Epidermal melanocyte (primary cell): ENCODE data around the gene FOSL2.

Experiments
- DNase-seq: peaks from one replicate; pipeline ENCODE4 v3.0.0; 2011; ENCODE audit warnings: low spot score; ENCODE audit not compliant: insufficient read length

Gene FOSL2

DNA sequence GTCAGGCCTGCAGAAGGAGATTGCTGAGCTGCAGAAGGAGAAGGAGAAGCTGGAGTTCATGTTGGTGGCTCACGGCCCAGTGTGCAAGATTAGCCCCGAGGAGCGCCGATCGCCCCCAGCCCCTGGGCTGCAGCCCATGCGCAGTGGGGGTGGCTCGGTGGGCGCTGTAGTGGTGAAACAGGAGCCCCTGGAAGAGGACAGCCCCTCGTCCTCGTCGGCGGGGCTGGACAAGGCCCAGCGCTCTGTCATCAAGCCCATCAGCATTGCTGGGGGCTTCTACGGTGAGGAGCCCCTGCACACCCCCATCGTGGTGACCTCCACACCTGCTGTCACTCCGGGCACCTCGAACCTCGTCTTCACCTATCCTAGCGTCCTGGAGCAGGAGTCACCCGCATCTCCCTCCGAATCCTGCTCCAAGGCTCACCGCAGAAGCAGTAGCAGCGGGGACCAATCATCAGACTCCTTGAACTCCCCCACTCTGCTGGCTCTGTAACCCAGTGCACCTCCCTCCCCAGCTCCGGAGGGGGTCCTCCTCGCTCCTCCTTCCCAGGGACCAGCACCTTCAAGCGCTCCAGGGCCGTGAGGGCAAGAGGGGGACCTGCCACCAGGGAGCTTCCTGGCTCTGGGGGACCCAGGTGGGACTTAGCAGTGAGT, 19.4 kb downstream of the FOSL2 start:
- no peak for DNase-seq

DNA sequence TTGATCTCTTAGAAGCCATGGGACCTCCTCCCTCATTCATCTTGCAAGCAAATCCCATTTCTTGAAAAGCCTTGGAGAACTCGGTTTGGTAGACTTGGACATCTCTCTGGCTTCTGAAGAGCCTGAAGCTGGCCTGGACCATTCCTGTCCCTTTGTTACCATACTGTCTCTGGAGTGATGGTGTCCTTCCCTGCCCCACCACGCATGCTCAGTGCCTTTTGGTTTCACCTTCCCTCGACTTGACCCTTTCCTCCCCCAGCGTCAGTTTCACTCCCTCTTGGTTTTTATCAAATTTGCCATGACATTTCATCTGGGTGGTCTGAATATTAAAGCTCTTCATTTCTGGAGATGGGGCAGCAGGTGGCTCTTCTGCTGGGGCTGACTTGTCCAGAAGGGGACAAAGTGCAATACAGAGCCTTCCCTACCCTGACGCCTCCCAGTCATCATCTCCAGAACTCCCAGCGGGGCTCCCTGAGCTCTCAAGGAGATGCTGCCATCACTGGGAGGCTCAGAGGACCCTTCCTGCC, 20.0 kb downstream of the FOSL2 start:
- DNase-seq = no peak

DNA sequence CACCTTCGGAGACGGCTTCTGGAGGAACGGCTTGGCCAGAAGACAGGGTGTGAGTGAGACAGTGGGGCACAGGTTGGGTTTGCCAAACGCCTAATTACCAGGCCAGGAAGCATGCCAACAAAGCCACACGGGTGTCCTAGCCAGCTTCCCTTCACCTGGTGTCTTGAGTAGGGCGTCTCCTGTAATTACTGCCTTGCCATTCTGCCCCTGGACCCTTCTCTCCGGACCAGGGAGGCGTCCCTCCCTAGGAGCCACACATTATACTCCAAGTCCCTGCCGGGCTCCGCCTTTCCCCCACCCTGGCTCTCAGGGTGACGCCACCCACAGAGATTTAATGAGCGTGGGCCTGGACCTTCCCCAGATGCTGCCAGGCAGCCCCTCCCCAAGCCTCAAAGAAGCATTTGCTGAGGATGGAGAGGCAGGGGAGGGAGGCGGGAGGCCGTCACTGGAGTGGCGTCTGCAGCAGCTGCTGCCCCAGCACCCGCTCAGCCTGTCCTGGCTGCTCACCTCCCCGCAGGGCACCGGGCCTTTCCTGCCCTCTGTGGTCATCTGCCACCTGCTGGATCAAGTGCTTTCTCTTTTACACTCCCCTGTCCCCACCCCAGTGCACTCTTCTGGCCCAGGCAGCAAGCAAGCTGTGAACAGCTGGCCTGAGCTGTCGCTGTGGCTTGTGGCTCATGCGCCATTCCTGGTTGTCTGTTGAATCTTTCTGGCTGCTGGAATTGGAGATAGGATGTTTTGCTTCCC, 20.7 kb downstream of the FOSL2 start:
- DNase-seq = no peak

DNA sequence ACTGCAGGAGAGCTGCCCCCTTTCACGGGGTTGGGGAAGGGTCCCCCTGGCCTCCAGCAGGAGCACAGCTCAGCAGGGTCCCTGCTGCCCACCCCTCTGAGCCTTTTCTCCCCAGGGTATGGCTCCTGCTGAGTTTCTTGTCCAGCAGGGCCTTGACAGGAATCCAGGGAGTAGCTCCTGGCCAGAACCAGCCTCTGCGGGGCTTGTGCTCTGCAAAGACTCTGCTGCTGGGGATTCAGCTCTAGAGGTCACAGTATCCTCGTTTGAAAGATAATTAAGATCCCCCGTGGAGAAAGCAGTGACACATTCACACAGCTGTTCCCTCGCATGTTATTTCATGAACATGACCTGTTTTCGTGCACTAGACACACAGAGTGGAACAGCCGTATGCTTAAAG, 21.2 kb downstream of the FOSL2 start:
- no peak for DNase-seq

DNA sequence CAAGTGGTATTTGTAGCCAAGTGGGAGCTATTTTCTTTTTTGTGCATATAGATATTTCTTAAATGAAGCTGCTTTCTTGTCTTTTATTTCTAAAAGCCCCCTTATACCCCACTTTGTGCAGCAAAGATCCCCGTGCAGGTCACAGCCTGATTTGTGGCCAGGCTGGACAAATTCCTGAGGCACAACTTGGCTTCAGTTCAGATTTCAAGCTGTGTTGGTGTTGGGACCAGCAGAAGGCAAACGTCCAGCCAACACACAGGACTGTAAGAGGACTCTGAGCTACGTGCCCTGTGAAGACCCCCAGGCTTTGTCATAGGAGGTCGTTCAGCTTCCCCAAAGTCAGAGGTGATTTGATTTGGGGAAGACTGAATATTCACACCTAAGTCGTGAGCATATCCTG, 21.9 kb downstream of the FOSL2 start:
- DNase-seq = no peak

DNA sequence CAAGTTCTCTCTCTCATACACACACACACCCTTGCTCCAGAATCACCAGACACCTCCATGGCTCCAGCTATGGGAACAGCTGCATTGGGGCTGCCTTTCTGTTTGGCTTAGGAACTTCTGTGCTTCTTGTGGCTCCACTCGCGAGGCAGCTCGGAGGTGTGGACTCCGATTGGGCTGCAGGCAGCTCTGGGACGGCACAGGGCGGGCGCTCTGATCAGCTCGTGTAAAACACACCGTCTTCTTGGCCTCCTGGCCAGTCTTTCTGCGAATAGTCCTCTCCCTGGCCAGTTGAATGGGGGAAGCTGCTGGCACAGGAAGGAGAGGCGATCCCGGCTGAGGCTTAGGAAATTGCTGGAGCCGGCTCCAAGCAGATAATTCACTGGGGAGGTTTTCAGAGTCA, 22.4 kb downstream of the FOSL2 start:
- no peak for DNase-seq

DNA sequence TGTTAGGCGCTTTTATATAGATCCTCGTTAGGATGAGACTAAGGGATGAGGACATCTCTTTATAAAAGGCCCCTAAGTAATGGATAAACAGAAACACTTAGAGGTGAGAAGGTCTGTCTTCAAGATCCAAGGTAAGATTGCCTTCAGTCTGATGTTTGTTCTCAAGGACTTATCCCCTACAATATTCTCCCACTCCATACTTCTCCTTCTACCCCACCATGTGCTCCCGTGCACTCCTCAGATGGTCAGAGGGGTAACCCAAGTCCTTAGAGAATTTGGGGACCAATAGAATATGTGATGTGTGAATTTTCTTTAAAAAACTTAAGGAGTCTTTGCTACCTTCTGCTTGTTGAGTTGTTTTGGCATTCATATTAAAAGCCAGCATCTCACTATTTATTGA, 23.1 kb downstream of the FOSL2 start:
- no peak for DNase-seq

DNA sequence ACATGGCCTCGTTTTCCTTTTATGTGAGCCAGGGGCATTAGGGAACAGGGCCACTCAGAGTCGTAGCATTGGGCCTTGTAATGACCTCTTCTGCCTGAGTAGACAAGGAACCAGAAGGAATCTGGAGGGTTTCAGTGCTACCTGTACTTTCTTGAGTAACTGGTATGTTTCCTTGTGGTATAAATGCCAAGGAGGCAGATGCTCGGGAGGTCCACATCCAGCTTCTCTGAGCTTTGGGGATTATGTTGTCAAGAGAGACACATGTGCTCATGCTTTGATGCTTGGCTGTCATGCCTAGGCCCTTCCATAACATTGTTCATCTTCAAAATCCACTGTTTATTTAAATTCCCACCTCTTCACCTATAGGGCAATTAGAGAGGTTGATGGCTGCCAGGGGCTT, 26.3 kb downstream of the FOSL2 start:
- DNase-seq = no peak

DNA sequence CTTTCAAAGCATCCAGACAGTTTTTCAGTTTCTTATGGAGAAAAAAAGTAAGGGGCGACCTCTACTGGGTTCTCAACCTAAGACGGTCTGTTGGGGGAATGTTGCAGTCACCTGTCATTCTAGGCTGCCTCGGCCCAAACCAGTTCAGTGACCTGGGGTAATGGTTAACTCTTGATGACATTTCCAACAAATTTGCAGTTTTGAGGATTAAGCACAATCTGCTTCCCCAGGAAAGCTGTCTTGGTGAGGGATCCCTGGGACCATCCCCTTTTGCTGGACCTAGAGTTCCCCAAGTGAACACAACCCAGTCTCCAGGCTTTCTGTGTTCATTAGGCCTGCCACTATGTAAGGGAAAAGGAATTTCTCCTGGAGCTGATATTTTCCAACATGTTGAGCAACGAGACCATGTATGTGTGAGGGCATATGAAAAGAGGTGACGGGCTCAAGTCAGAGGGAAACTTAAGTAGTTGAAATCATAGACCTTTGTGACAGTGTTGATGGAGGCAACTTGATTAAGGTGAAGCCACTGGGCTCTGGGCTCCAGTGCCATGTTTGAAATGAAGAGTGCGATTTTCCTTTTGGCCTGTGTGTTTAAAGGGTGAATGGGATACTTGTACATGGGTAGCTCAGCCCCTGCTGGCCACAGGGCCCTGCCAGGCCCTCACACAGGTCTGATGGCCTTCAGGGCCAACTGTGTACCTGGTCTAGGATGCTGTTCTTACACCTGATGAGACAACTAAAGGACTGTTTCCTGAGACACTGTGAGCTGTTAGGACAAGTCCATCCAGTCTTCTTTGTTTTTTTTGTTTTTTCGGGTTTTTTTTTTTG, 27.0 kb downstream of the FOSL2 start:
- DNase-seq = no peak

DNA sequence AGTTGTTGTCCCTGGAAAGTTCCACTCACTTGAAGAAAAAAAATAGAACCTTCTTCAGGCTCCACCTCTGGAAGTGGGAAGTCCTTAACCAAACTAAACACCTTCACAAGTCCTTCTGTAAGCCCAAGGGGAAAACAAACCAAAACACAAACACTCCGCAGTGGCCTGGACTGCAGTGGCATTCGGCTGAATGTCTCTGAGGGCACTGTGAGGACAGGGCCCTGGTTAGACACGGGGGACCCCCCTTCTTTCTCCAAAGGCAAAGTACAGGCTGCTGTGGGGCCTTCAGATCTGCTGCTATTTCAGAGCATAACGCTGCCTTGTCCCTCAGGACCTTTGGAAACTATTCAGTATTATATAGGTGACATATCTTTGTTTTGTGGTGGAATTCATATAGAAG, 28.1 kb downstream of the FOSL2 start:
- DNase-seq = no peak

DNA sequence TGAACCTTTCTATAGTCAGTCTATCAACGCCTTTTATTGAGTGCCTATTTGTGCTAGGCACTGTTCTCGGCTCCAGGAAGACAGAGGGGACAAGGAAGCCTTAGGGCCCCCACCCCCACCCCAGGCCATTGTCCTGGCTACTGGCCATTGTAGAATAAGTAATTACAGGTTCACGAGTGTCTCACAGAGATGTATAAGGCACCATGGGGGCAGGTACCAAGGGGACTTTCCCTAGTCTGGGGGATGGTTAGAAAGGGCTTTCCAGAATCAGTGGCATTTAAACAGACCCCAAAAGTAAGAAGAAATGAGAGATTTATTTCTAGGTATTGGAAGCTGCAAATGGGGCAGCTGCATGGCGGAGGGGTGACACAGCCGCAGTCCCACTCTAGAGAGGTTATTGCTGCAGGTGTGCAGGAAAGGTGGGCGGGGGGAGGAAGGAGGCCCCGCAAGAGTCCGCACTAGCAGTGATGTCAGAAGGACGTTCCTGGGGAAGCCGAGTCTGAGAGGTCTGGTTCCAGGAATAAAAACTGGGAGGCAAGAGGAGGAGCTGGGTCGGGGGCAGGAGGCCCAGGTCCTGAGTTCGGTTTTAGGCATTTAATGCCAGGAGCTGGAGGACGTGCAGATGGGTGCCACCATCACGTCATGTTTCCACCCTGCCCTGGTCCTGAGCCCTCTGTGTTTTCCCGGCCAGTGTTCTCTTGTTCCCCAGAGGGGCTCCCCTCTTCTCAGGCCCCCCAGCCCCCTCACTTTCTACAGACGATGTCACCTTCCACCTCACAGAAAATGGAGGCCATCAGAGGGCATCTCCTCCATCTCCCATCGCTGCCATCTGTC, 30.5 kb downstream of the FOSL2 start:
- no peak for DNase-seq

DNA sequence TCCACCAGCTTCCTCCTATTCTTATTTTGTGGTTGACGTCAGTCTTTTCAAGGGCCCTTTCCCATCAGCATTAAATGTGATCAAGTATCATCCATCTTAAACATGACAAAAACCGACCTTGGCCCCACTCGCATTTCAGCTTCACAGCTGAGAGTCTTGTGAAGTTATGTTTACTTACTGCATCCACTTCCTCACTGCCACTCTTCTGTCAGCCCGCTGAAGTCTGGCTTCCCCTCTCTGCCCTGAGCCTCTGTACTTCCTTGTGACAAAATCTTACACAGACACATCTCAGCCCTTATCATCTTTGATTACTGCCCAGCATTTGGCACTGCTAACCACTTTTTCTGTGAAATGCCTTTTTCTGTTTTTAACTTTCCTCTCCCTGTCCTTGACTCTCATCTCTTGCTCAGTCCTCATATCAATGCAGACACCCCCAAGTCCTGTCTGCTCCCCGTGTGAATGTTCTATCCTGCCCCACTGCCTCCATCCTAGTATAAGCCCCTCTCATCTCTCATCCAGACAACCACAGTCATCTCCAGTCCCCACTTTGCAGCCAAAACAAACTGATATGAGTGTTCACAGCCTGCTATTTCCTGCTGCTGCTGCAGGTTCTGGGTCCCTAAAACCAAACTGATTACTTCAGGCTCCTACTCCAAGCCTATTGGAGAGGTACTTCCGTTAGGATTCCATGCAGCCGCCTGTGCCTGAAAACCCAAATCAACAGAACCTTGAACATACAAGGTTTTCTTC, 31.4 kb downstream of the FOSL2 start:
- DNase-seq = no peak

DNA sequence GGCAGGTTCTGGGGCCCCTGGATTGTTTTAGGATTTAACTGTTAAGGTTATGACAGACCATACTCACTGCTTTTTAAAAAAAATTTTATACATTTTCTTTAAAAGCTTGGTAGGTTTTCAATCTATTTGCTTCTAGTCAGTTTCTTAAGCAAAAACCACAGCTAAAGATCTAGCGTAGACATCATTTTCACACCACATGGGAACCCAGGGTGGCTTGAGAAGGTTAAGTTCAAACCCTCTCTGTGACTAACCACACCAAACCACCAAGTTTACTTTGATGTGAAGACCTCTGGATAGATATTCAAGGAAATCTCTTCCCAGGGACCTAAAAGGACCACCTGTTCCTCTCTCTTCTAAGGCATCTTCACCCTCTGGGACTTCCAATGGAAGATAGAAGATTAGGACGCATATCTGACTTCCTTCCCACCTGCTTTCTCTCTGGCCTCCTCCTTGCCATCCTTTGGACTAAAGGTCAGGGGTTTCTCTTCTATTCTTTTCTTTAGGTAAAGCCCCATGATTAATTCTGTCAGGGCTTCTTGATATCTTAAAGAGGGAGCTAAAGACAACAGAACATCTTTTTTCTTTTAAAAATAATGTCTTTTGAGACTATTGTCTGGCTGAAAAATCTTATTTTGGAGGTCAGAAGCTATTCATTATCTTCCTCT, 32.3 kb downstream of the FOSL2 start:
- DNase-seq = no peak

DNA sequence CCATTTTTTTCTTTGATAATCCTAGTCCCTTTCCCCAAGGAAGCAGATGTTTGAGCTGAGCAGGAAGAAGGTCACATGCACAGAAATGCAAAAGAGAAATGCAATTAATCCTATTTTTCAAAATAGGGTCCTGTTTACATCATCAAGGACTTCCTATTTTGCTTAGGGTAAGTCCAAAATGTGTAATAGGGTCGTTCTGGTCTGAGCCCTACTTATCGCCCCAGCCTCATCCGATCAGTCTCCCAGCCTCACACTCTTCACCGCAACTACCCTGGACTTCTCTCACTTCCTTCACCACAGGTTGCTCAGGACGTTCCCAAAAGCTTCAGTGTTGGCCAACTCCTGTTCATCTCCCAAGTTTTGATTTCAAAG, 32.8 kb downstream of the FOSL2 start:
- DNase-seq = no peak

DNA sequence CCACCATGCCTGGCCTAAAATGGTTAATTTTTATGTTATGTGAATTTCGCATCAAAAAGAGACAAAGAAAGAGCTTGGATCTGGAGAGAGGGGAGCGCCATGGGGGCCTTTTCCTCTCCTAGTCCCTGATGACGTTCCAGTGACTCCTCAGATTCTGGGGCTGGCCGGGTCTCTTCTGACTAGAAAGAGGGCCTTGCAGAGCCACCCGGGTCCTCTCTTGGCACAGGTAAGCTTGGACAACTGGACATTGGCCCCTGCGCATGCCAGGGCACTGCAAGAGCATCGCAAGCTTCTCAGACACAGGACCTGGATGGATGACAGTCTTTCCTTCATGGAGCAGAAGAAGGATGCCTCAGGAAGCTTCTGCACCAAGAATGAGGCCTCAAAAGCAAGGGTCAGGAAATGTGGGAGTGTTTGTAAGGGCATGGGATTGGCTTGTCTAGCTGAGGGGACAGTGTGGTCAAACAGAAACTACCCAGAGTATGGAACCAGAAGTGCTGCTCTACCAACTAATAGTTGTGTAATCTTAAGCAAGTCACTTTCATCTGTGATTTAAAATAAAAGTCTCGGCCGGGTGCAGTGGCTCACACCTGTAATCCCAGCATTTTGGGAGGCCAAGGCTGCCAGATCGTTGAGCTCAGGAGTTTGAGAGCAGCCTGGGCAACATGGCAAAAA, 35.2 kb downstream of the FOSL2 start:
- DNase-seq = no peak

DNA sequence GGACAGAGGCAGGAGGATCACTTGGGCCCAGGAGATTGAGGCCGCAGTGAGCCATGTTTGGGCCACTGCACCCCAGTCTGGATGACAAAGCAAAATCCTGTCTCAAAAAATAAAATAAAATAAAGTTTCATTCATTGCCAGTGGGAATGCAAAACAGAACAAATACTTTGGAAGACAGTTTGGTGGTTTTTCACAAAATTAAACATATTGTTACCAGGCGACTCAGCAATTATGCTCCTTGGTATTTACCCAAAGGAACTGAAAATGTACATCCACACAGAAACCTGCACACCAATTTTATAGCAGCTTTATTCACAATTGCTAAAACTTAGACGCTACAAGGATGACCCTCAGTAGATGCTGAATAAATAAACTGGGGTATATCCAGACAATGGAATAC, 35.8 kb downstream of the FOSL2 start:
- DNase-seq = no peak

DNA sequence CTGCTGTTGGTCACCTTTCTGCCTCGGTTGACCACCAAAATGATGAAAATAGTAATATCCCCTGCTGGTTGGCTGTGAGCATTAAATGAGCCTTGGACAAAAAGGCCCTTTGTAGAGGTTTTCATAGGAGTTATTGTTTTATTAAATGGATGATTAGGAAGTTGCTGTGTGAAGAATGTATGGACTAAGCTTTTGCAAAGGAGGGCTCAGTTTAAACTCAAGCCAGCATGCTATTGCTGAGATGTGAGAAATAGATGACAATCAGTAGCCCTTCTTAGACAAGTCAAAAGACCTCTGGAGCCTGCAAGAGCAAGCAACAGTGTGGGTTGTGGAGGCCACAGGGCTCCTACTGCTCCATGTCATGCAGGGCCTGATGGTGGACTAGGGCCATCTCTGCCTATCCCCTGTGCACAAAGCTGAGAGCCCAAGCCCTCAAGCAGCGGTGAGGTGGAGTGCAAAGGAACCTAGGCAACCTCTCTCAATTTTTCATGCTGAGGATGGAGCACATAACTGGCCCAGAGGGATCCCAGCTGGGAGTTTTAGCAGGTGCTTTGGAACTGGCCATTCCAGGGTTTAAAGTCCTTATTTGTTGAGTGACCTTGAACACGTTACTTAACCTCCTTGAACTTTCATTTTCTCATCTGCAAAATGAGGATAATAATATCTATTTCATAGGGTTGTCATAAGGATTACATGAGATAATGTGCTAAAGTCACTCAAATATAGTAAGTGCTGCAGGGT, 37.1 kb downstream of the FOSL2 start:
- no peak for DNase-seq

DNA sequence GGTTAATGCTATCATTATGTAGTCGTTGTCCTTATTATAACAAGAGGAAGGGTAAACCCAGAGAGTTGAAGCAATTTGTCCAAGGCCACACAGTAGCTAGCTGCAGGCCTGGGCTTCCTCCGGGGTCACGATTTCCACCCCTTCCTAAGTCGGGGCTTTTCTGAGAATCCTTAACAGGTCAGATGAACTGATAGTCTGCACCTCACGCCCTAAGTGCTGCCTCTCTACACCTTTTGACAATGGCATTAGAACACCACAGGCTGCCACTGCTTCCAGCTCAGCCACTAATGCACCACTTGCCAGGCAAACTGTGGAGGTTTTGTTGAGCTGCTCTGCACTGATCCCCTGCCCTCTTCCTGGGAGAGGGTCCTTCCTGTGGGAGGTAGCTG, 37.7 kb downstream of the FOSL2 start:
- no peak for DNase-seq
